Measurements from ENCODE around the gene PTPRA. TPM values are rescaled to one million over a fixed set of nuclear protein-coding genes. Genes with fewer than 3 reads are reported as not detected.

PTPRA gene
- total RNA-seq, 1 experiment from 2014 or later, result 45.2 TPM

DNA sequence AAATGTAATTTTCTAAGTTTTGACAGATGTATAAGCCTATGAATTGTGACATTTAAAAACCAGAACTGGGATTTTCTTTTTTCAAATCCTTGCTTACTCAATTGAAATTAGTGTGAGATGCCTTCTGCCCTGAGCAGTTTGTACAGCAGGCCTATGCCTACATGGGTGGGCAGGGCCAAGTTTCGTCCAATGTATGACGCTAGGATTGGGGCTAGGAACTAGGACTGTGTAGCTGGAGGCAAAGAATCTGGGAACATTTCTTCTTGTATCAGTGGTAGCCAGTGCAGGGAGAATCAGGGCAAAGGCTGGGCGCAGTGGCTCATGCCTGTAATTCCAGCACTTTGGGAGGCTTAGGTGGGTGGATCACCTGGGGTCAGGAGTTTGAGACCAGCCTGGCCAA lies 3.9 kb upstream of the PTPRA start:
- Histone ChIP-seq H4K20me1 (ENCODE audit: control insufficient read depth, insufficient read depth, insufficient read length) (no peaks in the 10 kb centered on the region), H3K4me2 (ENCODE audit: insufficient read depth, insufficient read length, low read length) (no peak overlapping the region), H3K27me3 (ENCODE audit: insufficient read depth, low read length) (peaks cover 2% of the 10 kb centered on the region; the same call in 1 of the 2 replicates), H3K79me2 (ENCODE audit: insufficient read depth, low read length) (no peaks in the 10 kb centered on the region; the same call in 1 of the 2 replicates), H3K9me3 (ENCODE audit: control insufficient read depth, low read depth, low read length) (no peaks in the 10 kb centered on the region), H4K91ac (ENCODE audit: insufficient read length, low read depth, low read length) (no peak overlapping the region), H3K9ac (ENCODE audit: extremely low read depth, insufficient read length, low read length) (no peak overlapping the region), H3K79me1 (ENCODE audit: insufficient read depth, low read depth, low read length, poor library complexity, severe bottlenecking) (no peaks in the 10 kb centered on the region), H3K23ac (ENCODE audit: insufficient read length, low read depth, low read length) (no peak overlapping the region), H3K14ac (ENCODE audit: insufficient read depth, low read length) (no peak overlapping the region), H3K4me1 (ENCODE audit: insufficient read depth, low read length) (0 out of 2 replicates have a peak, but pooled peaks cover under 1% of the 10 kb centered on the region), H3T11ph (ENCODE audit: low read length) (no peak overlapping the region), H3K27ac (ENCODE audit: insufficient read length, low read depth, low read length) (no peak overlapping the region), H2AK5ac (ENCODE audit: insufficient read length, low read length) (no peak overlapping the region), H4K8ac (replicated peaks; ENCODE audit: insufficient read length, low read depth, low read length) (no peak overlapping the region), H3K18ac (ENCODE audit: insufficient read length, low read depth, low read length) (no peak overlapping the region), H2BK12ac (ENCODE audit: insufficient read length, low read depth, low read length) (no peak overlapping the region), H3K23me2 (ENCODE audit: insufficient read length, low read depth, low read length, poor library complexity, severe bottlenecking) (peaks cover 17% of the 10 kb centered on the region), H2AFZ (ENCODE audit: low read length) (no peak overlapping the region), H2BK20ac (ENCODE audit: low read depth, low read length, poor library complexity, severe bottlenecking) (no peak overlapping the region), H3K56ac (ENCODE audit: insufficient read length, low read depth, low read length) (no peak overlapping the region), H2BK120ac (ENCODE audit: low read depth, low read length, poor library complexity, severe bottlenecking) (no peak overlapping the region), H3K4ac (ENCODE audit: low read depth, low read length) (no peak overlapping the region), H2BK5ac (ENCODE audit: insufficient read length, low read length) (no peak overlapping the region), H2BK15ac (ENCODE audit: low read depth, low read length) (no peak overlapping the region), H4K5ac (ENCODE audit: insufficient read length, low read depth, low read length) (no peak overlapping the region)
- no CpG with 5 or more reads among the region's 3 CpGs for WGBS (ENCODE audit: extremely low coverage, insufficient read length, low lambda C conversion rate)
- Mint-ChIP-seq H3K9me3 (no peaks in the 10 kb centered on the region), H3K4me3 (no peak overlapping the region), H3K36me3 (ENCODE audit: insufficient read depth in 1 of 3, low read depth in 3 of 3) (peaks cover 4 to 14% (median 7%) of the 10 kb centered on the region in 3 experiments; a peak in 6 of 7 replicates), H3K4me1 (peaks cover 10 to 15% of the 10 kb centered on the region in 2 experiments), H3K27me3 (ENCODE audit: low read depth) (peaks cover 28% of the 10 kb centered on the region), H3K27ac (no peak overlapping the region)
- no peak for DNase-seq
- TF ChIP-seq, protein P1, sequence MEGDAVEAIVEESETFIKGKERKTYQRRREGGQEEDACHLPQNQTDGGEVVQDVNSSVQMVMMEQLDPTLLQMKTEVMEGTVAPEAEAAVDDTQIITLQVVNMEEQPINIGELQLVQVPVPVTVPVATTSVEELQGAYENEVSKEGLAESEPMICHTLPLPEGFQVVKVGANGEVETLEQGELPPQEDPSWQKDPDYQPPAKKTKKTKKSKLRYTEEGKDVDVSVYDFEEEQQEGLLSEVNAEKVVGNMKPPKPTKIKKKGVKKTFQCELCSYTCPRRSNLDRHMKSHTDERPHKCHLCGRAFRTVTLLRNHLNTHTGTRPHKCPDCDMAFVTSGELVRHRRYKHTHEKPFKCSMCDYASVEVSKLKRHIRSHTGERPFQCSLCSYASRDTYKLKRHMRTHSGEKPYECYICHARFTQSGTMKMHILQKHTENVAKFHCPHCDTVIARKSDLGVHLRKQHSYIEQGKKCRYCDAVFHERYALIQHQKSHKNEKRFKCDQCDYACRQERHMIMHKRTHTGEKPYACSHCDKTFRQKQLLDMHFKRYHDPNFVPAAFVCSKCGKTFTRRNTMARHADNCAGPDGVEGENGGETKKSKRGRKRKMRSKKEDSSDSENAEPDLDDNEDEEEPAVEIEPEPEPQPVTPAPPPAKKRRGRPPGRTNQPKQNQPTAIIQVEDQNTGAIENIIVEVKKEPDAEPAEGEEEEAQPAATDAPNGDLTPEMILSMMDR (conservative IDR thresholded peaks at IDR 0.05), result no peak
